ENCODE measurements around the gene MYNN. TPM values are rescaled to one million over a fixed set of nuclear protein-coding genes. Genes with fewer than 3 reads are reported as not detected.

Gene MYNN
- total and polyA plus RNA-seq, 2 donors from 2014 or later = 9.6 to 14.7 TPM

- Histone ChIP-seq H3K9me3 (ENCODE audit: control insufficient read depth in 2 of 3, insufficient read depth in 1 of 3, low read length in 3 of 3) (no peaks in the 10 kb centered on the region), H3K4me3 (ENCODE audit: low read length in 3 of 3) (peak overlapping the region; percentile 86 to 87 (median 87)), H3K4me1 (ENCODE audit: control insufficient read depth in 2 of 3, insufficient read depth in 2 of 3, low read depth in 1 of 3, low read length in 3 of 3) (no peaks in the 10 kb centered on the region), H3K36me3 (ENCODE audit: control insufficient read depth in 2 of 3, insufficient read depth in 3 of 3, low read length in 3 of 3) (no peaks in the 10 kb centered on the region), H3K27me3 (ENCODE audit: control insufficient read depth, insufficient read depth, low read length) (no peaks in the 10 kb centered on the region), H3K9ac (ENCODE audit: low read length in 3 of 3) (peak overlapping the region; percentile 81 to 95 (median 91)), H3K27ac (ENCODE audit: low read depth in 2 of 2, low read length in 2 of 2) (peak overlapping the region; percentile 94 to 97)
- DNase-seq (peak; percentile 56 to 90 (median 71)), FAIRE-seq (no peak)
- intact Hi-C loops (cut with DNase I) = no loop called here
- TF ChIP-seq CTCF (IDR thresholded peaks at IDR 0.05; ENCODE audit: borderline replicate concordance, extremely low read depth, insufficient read depth) = no peak
Measured at GRCh38 chr3:169764312-169764881, 8.8 kb upstream of the MYNN start.

- Histone ChIP-seq H3K9me3 (ENCODE audit: control insufficient read depth in 2 of 3, insufficient read depth in 1 of 3, low read length in 3 of 3) (no peaks in the 10 kb centered on the region), H3K36me3 (ENCODE audit: control insufficient read depth in 2 of 3, insufficient read depth in 3 of 3, low read length in 3 of 3) (no peaks in the 10 kb centered on the region), H3K4me1 (ENCODE audit: control insufficient read depth in 2 of 3, insufficient read depth in 2 of 3, low read depth in 1 of 3, low read length in 3 of 3) (no peaks in the 10 kb centered on the region), H3K9ac (ENCODE audit: low read length in 3 of 3) (peak within 1 kb of the TSS; percentile 81 to 95 (median 91)), H3K27me3 (ENCODE audit: control insufficient read depth, insufficient read depth, low read length) (no peaks in the 10 kb centered on the region), H3K27ac (ENCODE audit: low read depth in 2 of 2, low read length in 2 of 2) (peak within 1 kb of the TSS; percentile 94 to 97), H3K4me3 (ENCODE audit: low read length in 3 of 3) (peak within 1 kb of the TSS; percentile 86 to 87 (median 87))
- intact Hi-C loops (cut with DNase I) = no loop called here
- DNase-seq (peak; percentile 94 to 98 (median 96)), FAIRE-seq (peak; percentile 38)
- no peak for TF ChIP-seq CTCF (IDR thresholded peaks at IDR 0.05; ENCODE audit: borderline replicate concordance, extremely low read depth, insufficient read depth)
Measured at GRCh38 chr3:169764882-169765612, 8.1 kb upstream of the MYNN start, which contains the start of gene TERC. Gene TERC (minus strand): TSS chr3:169765060.

- no peaks in the 10 kb centered on the region for H3K36me3 ChIP-seq (ENCODE audit: control insufficient read depth in 2 of 3, insufficient read depth in 3 of 3, low read length in 3 of 3)
- FAIRE-seq = no peak
- TF ChIP-seq CTCF (IDR thresholded peaks at IDR 0.05; ENCODE audit: borderline replicate concordance, extremely low read depth, insufficient read depth) = no peak
- peak; percentile 81 to 92 (median 86) for DNase-seq
- H3K27ac ChIP-seq (ENCODE audit: low read depth in 2 of 2, low read length in 2 of 2) = peak within 1 kb of the TSS; percentile 75 to 82
- intact Hi-C loops (cut with DNase I) = no loop called here
- H3K9ac ChIP-seq (ENCODE audit: low read length in 3 of 3) = peak within 1 kb of the TSS; percentile 1 to 71 (median 47)
- H3K9me3 ChIP-seq (ENCODE audit: control insufficient read depth in 2 of 3, insufficient read depth in 1 of 3, low read length in 3 of 3) = no peaks in the 10 kb centered on the region
- H3K4me3 ChIP-seq (ENCODE audit: low read length in 3 of 3) = peak within 1 kb of the TSS; percentile 72 to 86 (median 78)
- H3K27me3 ChIP-seq (ENCODE audit: control insufficient read depth, insufficient read depth, low read length) = no peaks in the 10 kb centered on the region
- H3K4me1 ChIP-seq (ENCODE audit: control insufficient read depth in 2 of 3, insufficient read depth in 2 of 3, low read depth in 1 of 3, low read length in 3 of 3) = peaks cover 3 to 8% (median 5%) of the 10 kb centered on the region in 3 donors
Measured at GRCh38 chr3:169769287-169770181, 3.7 kb upstream of the MYNN start, which contains the start of gene ACTRT3. Gene ACTRT3 (minus strand): TSS chr3:169769561. CDS start chr3:169769520, 41 bp downstream.
